ENCODE data around the gene NPTX2. TPM values are rescaled to one million over a fixed set of nuclear protein-coding genes. Genes with fewer than 3 reads are reported as not detected.

The NPTX2 gene
- polyA plus RNA-seq, 3 donors, result 3.3 to 10.3 (median 8.4) TPM

DNA sequence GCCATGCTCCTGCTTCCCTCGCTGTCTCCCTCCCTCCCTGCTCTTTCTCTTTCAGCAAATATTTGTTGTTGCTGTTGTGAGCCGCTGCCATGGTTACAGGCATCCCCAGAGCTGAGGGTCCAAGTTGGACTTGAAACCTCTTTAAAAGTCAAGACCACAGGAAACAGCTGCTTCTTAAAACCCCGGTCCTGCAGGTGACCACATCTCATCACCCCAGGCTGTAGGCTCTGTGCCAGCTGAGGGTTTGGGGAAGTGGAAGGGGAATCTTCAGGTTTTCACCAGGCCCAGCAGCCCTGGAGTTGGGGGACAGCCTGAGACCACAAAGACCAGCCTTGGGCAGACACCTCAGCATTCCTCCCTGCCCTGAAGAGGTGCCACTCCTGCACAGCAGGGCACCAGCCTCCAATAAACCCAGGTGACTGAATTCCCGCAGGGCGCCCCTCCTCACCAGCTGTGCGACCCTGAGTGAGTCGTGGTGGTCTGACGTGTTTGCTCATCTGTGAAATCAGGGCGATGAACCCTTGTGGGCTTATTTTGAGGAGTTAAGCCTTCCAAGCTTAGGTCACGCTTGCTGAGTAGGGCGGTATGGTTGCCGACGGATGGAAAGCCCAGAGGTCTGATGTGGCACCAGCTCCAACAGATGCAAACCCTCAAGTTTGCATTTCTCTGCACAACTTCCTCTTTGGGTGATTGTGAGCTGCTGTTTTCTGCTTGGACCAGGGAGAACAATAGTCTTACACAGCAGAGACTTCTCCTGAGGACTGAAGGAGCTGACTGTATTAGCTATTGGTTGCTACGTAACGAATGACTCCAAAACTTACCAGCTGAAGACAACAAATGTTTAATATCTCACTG lies 24.8 kb downstream of the NPTX2 start:
- no peak overlapping the region for H3K27ac ChIP-seq (ENCODE audit: low read depth, low read length)
- WGBS, 3 donors, result 21 to 33% (median 28%) methylated on average over 15 of the region's 15 CpGs

DNA sequence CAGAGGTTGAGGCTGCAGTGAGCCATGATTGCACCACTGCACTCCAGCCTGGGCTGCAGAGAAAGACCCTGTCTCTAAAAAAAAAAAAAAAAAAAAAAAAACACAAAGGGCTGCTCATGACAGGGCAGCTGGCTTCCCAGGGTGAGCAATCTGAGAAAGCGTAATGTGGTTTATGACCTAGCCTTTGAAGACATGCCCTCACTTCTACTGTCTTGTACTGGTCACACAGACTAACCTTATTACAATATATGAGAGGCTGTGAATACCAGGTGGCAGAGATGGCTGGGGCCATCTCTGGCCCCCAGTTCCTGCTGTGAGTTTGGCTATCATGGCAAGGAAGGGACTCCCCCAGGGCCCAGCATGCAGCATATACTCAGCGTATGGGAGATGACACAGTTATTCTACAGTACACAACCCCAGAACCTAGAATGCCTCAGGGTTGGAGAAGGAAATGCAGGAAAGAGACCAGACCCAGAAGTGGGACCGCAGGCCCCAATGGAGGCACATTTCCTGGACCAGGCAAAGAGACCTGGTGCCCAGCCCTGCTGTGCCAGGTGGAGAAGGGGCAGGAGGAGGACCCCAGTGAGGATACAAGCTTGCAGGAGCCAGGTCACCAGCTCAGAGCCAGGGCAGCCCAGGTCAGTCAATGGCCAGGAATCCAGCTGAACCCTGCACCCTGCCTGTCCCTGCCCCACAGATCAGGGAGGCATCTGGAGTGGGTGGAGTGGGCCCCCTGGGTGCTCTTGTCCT lies 26.3 kb downstream of the NPTX2 start:
- no peak overlapping the region for H3K27ac ChIP-seq (ENCODE audit: low read depth, low read length)
- 74 to 85% (median 80%) methylated on average over 3 of the region's 3 CpGs for WGBS, 3 donors

DNA sequence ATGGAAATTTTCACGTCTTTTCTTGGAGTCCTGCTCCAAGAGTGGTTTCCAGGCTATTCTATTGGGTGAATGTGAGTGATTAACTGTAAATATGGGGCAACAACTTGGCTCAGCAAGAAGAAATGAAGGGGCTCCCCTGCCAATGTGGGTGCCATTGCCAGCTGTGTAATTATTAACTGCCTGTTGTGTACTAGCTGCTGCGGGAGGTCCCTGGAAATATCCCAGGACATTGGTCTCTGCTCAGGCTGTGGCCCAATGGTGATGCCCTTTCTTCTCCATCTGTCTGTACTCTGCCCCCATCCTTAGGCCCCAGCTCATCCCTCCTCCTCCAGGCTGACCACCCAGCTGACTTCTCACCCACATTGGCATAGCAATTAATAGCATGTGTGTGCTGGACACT lies 29.4 kb downstream of the NPTX2 start:
- H3K27ac ChIP-seq (ENCODE audit: low read depth, low read length), result no peak overlapping the region
- WGBS, 3 donors, result 78 to 83% (median 83%) methylated on average over 2 of the region's 2 CpGs

DNA sequence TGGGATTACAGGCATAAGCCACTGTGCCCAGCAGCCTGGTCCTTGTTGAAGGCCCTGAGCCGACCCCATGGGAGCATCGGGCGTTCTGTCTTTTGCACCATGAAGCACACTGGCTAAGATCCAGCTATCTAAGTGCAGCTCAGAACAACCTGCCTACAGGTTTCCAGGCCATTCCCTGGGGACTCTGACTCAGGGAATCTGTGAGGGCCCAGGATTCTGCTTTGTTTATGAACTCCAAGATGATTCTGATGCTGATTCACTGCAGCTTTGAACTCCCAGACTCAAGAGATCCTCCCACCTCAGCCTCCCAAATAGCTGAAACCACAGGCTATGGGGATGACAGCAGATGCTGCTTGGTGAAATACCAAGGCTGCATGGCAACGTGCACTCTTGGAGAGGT lies 30.2 kb downstream of the NPTX2 start:
- WGBS, 3 donors, result 74 to 80% (median 74%) methylated on average over 4 of the region's 4 CpGs
- no peak overlapping the region for H3K27ac ChIP-seq (ENCODE audit: low read depth, low read length)

DNA sequence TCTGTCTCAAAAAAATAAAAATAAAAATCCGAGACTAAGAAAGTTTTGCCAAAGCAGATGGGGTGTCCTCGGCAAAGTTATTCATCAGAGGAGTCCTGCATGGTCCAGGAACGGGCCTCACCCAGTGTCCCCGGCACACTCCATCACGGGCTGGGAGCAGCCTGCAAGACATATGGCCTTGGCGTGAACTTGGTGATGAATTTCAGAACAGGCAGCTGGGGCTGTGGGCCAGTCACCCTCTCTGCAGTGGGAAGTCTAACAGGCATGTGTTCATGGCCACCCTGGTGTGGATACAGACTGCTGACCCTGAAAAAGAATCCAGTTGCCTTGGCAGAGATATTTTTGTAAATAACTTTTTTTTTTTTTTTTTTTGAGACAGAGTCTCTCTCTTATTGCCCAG lies 34.7 kb downstream of the NPTX2 start:
- WGBS, 3 donors, result 65 to 81% (median 75%) methylated on average over 6 of the region's 6 CpGs
- H3K27ac ChIP-seq (ENCODE audit: low read depth, low read length), result no peak overlapping the region

DNA sequence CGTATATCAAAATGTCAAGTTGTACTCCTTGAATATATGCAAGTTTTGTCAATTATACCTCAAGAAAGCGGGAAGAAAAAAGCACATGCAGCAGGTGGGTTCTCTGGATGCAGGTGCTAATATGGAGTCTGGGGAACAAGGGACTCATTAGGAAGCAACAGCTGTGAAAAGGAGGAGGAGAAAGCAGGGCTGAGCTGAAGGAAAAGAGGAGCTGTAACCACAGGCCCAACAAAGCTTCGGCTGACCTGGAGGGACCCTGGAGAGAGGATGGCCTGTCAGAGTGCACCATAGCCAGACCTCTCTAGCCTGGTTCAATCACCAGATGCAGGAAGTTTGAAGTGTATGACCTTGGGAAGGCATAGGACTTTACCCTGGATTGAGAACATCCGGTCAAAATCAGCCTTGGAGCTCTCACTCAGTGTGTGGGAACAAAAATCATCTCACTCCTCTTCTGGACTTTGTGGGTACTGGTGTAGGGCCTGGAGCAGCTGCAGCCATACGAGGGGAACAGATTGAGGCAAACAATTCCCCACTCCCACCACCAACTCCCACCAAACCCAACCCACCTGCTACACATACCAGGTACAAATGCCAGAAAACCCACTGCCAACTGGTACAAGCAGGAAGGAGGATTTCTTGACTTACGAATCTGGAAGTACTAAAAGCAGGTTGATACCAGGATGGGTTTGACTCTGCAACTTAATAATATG lies 36.7 kb downstream of the NPTX2 start:
- WGBS, 3 donors, result 77 to 84% (median 81%) methylated on average over 6 of the region's 6 CpGs
- no peak overlapping the region for H3K27ac ChIP-seq (ENCODE audit: low read depth, low read length)

DNA sequence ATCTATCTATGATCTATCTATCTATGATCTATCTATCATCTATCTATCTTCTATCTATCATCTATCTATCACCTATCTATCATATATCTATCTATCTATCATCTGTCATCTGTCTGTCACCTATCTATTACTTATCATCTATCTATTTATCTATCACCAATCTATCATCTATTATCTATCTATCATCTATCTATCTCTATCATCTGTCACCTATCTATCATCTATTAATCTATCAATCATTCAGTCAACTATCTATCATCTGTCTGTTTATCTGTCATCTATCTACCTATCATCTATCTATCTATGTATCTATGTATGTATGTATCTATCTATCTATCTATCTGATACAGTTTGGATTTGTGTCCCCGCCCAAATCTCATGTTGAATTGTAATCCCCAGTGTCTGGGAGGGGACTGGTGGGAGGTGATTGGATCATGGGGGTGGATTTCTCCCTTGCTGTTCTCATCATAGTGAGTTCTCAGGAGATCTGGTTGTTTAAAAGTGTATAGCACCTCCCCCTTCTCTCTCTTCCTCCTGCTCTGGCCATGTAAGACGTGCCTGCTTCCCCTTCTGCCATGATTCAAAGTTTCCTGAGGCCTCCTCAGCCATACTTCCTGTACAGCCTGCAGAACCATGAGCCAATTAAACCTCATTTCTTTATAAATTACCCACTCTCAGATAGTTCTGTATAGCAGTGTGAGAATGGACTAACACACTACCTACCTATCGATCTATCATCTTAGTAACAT lies 37.6 kb downstream of the NPTX2 start:
- H3K27ac ChIP-seq (ENCODE audit: low read depth, low read length), result no peak overlapping the region
- WGBS, 3 donors, result 68 to 73% (median 72%) methylated on average over 3 of the region's 3 CpGs

DNA sequence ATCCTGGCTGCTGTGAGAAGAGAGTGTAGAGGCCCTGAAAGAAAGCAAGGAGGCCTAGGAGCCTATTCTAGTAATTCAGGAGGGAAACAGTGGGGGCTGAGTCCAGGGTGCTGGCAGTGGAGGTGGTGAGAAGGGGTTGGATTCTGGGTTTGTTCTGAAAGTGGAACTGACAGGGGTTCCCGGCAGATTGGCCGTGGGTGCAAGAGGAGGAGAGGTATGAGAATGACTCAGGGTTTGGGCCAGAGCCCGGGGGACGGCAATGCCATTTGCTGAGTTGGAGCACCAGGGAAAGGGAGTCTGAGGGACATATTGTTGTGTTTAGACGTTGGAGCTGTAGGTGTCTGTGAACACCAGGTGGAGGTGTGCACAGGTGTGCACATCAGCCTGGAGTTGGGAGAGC lies 38.5 kb downstream of the NPTX2 start:
- no peak overlapping the region for H3K27ac ChIP-seq (ENCODE audit: low read depth, low read length)
- 86 to 91% (median 86%) methylated on average over 5 of the region's 5 CpGs for WGBS, 3 donors

DNA sequence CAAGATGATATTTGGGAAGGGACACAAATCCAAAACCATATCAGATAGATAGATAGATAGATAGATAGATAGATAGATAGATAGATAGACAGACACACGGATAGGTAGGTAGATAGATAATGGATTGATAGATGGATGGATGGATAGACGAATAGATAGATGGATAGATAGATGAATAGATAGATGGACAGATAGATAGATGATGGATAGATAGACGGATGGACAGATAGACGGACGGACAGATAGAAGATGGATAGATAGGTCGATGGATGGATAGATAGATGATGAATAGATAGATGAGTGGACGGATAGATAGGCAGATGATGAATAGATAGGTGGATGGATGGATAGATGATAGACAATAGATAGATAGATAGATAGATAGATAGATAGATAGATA lies 39.8 kb downstream of the NPTX2 start:
- no peak overlapping the region for H3K27ac ChIP-seq (ENCODE audit: low read depth, low read length)
- 89 to 93% (median 90%) methylated on average over 7 of the region's 7 CpGs for WGBS, 3 donors

DNA sequence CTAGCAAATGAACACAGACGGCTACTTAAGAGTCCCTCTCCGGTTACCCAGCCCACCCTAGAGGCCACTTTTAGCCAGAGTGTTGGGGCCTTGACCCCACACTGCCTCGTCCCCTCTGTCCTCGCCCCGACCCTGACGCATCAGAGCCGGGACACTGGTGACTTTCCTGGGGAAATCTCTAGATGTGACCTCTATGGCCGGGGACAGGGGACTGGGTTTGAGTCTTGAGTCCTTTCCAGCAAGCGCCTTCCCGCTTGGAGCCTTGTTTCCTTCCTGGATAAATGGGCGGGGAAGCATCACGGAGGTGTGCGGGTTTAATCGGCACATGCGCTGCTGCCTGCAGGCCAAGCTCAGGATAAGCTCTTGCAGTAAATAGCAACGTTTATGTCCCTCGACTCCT lies 40.7 kb downstream of the NPTX2 start:
- 66 to 77% (median 76%) methylated on average over 17 of the region's 17 CpGs for WGBS, 3 donors
- H3K27ac ChIP-seq (ENCODE audit: low read depth, low read length), result no peak overlapping the region

DNA sequence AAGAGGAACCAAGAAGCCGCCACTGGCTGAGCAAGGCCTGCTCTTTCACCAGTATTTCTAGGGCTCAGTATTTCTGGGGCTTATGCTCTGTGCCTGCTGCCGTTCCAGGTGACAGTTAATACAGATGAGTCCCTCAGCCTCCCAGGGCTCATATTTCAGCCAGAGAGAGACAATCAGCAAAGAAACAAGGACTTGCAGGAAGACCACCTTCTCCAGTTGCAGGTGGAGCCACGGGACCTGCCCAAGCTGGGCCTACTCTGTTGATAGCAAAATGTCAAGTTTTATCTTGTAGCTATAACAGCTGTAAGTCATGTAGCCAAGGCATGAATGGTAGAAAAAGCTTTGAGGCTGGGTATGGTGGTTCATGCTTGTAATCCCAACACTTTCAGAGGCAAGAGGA lies 42.7 kb downstream of the NPTX2 start:
- H3K27ac ChIP-seq (ENCODE audit: low read depth, low read length), result no peak overlapping the region
- WGBS, 3 donors, result 56 to 73% (median 61%) methylated on average over 3 of the region's 3 CpGs

DNA sequence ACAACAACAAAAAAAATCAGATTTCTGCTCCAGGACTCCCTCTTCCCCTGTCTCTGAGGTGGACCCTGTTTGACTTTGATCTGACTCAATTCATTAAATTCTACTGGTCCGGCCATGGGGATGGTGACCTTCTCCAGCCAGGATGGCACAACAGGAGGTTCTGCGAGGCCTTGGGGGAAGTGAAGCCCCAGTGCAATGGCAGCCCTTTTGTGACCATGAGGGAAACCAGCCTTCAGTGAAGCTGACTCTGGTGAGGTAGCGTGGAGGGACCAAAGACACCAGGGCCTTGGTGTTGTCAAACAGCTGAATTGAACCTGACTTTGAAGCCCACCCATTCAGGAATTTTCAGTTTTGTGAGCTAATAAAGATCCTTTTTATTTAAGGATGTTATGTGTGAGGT lies 44.5 kb downstream of the NPTX2 start:
- 80 to 92% (median 84%) methylated on average over 3 of the region's 3 CpGs for WGBS, 3 donors
- no peak overlapping the region for H3K27ac ChIP-seq (ENCODE audit: low read depth, low read length)

DNA sequence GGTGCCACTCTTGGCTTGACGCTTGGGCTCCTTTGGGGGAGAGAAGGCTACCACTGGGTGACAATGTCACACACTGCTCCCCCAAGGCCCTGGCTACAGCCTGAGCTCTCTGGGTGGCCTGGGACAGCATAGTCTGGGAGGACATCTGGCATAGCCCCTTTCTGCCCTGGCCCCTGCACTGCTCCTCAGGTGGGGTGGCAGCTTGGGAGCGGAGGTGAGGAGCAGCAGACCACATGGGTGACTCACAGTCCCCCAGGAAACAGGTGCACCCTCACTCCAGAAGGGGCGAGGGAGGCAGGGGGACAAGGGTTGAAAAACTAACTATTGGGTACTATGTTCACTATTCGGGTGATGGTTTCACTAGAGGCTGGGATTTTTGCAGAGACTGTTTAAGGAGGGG lies 45.2 kb downstream of the NPTX2 start:
- 77 to 92% (median 78%) methylated on average over 4 of the region's 4 CpGs for WGBS, 3 donors
- H3K27ac ChIP-seq (ENCODE audit: low read depth, low read length), result no peak overlapping the region

DNA sequence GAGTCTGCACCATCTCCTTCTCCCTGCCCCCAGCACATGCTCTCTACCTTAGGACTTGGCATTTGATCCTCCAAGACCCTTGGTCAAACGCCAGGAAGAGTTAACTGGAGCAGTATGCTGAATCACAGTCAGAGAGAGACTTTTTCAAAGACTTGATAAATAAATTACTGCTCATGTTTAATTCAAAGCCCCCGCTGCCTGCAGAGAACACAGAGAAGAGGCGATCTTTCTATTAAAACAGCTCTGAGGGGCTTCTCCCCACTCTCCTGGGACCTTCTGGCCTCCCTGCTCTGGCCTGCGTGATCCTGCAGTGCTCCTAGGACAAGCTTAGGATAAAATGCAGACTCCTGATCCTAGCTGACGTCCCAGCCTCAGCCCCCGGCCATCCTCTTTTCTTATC lies 47.8 kb downstream of the NPTX2 start:
- H3K27ac ChIP-seq (ENCODE audit: low read depth, low read length), result no peak overlapping the region
- 74 to 86% (median 79%) methylated on average over 6 of the region's 6 CpGs for WGBS, 3 donors

DNA sequence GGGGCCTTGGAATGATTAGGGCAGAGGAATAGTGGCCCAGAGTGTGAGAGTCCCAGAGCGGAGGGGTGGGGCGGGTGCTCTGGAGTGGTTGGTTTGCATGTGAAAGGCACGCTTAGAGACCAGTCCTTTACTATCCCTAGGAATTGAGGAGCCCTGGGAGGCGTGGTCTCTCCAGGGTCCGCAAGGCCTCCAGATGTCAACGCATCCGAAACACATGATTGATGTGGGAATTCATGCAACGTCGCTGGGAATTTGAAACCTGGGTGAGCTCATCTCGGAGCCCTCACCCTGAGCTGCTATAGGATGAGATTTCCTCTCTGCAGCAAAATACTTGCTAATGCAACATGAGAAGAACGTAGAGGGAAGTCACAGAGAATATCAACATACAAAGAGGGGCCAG lies 51.2 kb downstream of the NPTX2 start:
- no peak overlapping the region for H3K27ac ChIP-seq (ENCODE audit: low read depth, low read length)
- whole genome bisulfite sequencing, 3 donors, result 27 to 36% (median 30%) methylated on average over 11 of the region's 11 CpGs

DNA sequence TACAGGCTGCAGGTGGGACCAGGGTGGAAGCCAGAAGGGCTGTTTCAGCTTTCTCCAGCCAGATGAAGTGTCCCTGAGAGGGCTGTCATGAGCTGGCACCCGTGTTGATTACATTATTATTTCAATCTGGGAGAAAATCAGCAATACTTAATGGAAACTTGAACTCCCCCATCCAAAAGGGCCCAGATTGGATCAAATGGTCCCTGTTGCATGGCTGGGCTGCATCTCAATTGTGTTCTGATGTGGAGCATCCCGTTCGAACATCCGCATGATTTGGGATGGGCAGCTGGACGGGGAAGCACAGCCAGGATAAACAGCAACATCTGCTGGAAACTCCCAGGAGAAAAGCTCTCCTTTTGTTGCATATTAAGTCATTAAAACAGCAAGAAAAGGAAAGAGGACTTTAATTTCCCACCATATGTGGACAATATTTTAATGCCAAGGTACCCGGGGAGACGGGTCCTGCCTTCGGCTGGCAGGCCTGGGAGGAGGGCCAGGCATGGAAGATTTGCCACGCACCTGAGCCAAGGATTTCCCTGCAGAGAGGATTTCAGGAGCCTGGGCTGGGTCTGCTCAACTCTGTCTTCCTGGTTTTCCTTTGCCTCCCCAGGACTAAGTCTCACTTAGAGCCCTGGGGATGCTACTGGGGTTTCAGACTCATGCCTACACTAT lies 52.4 kb downstream of the NPTX2 start:
- H3K27ac ChIP-seq (ENCODE audit: low read depth, low read length), result no peak overlapping the region
- 61 to 67% (median 61%) methylated on average over 9 of the region's 9 CpGs for WGBS, 3 donors

DNA sequence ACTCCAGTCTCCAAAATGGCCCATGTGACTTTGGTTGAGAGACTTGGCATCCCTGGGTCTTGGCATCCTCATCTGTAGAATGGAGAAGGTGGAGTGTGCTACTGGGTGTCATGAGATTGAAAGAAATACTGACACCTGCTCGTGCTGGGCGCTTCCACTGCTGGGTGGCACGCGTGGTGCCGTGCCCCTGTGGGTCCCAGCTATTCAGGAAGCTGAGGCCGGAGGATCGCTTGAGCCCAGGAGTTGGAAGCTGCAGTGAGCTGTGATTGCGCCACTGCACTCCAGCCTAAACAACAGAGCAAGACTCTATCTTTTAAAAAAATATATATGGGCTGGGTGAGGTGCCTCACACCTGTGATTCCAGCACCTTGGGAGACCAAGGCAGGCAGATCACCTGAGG lies 53.1 kb downstream of the NPTX2 start:
- WGBS, 3 donors, result 83 to 87% (median 86%) methylated on average over 8 of the region's 8 CpGs
- H3K27ac ChIP-seq (ENCODE audit: low read depth, low read length), result no peak overlapping the region

DNA sequence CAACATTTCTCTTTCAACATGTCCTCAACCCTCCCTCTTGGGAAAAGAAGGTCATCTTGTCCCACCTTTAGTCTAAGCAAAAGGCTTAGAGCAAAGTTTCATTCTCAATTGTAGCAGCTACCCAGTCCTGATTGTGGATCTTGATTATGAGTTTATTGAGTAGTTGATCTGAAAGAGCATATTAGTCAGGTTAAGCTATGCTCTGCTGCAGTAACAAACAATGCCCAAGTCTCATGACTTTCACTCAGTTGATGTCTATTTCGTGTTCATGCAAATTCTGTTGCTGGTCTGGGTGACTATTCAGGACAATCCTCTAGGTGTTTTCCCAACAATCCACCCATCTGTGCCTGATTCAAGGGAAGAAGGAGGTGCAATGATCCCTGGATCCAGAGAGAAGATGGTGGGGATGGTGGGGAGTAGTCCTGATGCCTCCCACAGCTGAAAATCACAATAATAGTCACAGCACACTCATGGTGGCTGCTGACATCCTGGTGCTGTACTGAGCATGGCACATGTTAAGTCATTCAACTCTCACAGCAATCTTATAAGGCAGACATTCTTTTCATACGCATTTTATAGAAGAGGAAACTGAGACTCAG lies 54.7 kb downstream of the NPTX2 start:
- 37 to 76% (median 62%) methylated on average over 2 of the region's 2 CpGs for WGBS, 3 donors
- H3K27ac ChIP-seq (ENCODE audit: low read depth, low read length), result no peak overlapping the region

All from adipose tissue (tissue), 3 donors.